CD14-positive monocyte (primary cell): ENCODE data around the gene ZNF837. TPM values are rescaled to one million over a fixed set of nuclear protein-coding genes. Genes with fewer than 3 reads are reported as not detected.

ENCODE experiments used
- DNase-seq, 3 donors: peaks; one replicate each; pipeline ENCODE4 v3.0.0-alpha.2; 2011 to 2022
- H2AFZ ChIP-seq: 2 replicates; pipeline ENCODE4 v1.6.0; 2012; ENCODE audit warnings: mild to moderate bottlenecking, low read depth, low read length, inconsistent platforms; ENCODE audit not compliant: insufficient read depth, poor library complexity, severe bottlenecking
- H3K27ac ChIP-seq, 2 donors: 1 replicate in 1 of 2; 2 replicates in 1 of 2; pipeline ENCODE4 v1.5.1; 2012 to 2013; ENCODE audit warnings: low read length in 2 of 2, control low read depth in 1 of 2, inconsistent platforms in 1 of 2, low read depth in 1 of 2, mild to moderate bottlenecking in 1 of 2
- H3K27me3 ChIP-seq, 2 donors: one replicate each; pipeline versions ENCODE4 v1.6.0 to v1.6.1; 2011 to 2013; ENCODE audit warnings: low read length in 2 of 2; ENCODE audit not compliant: control insufficient read depth in 2 of 2, insufficient read depth in 2 of 2
- H3K36me3 ChIP-seq, 2 donors: replicated peaks in 1 of 2; 1 replicate in 1 of 2; 2 replicates in 1 of 2; pipeline versions ENCODE4 v1.5.1 to v1.6.1; 2012 to 2013; ENCODE audit warnings: low read length in 2 of 2, control low read depth in 1 of 2, inconsistent platforms in 1 of 2, mild to moderate bottlenecking in 1 of 2; ENCODE audit not compliant: insufficient read depth in 2 of 2, control insufficient read depth in 1 of 2
- H3K4me1 ChIP-seq, 2 donors: 1 replicate in 1 of 2; 2 replicates in 1 of 2; pipeline versions ENCODE4 v1.5.1 to v1.6.1; 2012 to 2013; ENCODE audit warnings: low read length in 2 of 2, control low read depth in 1 of 2, inconsistent platforms in 1 of 2, mild to moderate bottlenecking in 1 of 2, moderate library complexity in 1 of 2; ENCODE audit not compliant: insufficient read depth in 2 of 2, control insufficient read depth in 1 of 2
- H3K4me2 ChIP-seq: replicated peaks from 2 replicates; pipeline ENCODE3; 2012; ENCODE audit warnings: low read length, moderate library complexity, mild to moderate bottlenecking; ENCODE audit not compliant: poor library complexity, severe bottlenecking; ENCODE audit errors: extremely low read depth
- H3K4me3 ChIP-seq, 3 experiments: fragments of 200-600 bp in 1 of 3; sonication (generic) in 1 of 3; replicated peaks in 1 of 3; 1 replicate in 2 of 3; 2 replicates in 1 of 3; pipeline ENCODE4 v1.5.1; 2011 to 2013; ENCODE audit warnings: low read length in 3 of 3, mild to moderate bottlenecking in 3 of 3, control low read depth in 2 of 3, low read depth in 2 of 3, inconsistent platforms in 1 of 3, moderate library complexity in 1 of 3
- H3K79me2 ChIP-seq: 2 replicates; pipeline ENCODE4 v1.6.0; 2012; ENCODE audit warnings: mild to moderate bottlenecking, control low read depth, inconsistent platforms, low read length, moderate library complexity; ENCODE audit not compliant: insufficient read depth
- H3K9ac ChIP-seq: 2 replicates; pipeline ENCODE4 v1.6.0; 2017; ENCODE audit warnings: low read length, mild to moderate bottlenecking; ENCODE audit not compliant: insufficient read depth, poor library complexity, severe bottlenecking
- H3K9me3 ChIP-seq, 2 donors: replicated peaks in 1 of 2; 1 replicate in 1 of 2; 2 replicates in 1 of 2; pipeline versions ENCODE4 v1.5.1 to v1.6.1; 2012 to 2013; ENCODE audit warnings: low read length in 2 of 2, control low read depth in 1 of 2; ENCODE audit not compliant: control insufficient read depth in 1 of 2, insufficient read depth in 1 of 2
- H4K20me1 ChIP-seq: 2 replicates; pipeline ENCODE4 v1.6.0; 2012; ENCODE audit warnings: mild to moderate bottlenecking, low read length, control low read depth, moderate library complexity; ENCODE audit not compliant: insufficient read depth
- H3K27ac Mint-ChIP-seq, 7 donors: one replicate each; pipeline ENCODE4 v1.8.0; 2020; ENCODE audit warnings: mild to moderate bottlenecking in 7 of 7, mixed read lengths in 7 of 7, moderate library complexity in 6 of 7, inconsistent platforms in 2 of 7
- H3K27me3 Mint-ChIP-seq, 3 donors: one replicate each; pipeline ENCODE4 v1.8.0; 2021 to 2022; ENCODE audit warnings: low read depth in 3 of 3, mild to moderate bottlenecking in 3 of 3, mixed read lengths in 3 of 3, moderate library complexity in 3 of 3, inconsistent platforms in 1 of 3
- H3K36me3 Mint-ChIP-seq, 2 donors: one replicate each; pipeline ENCODE4 v1.8.0; 2020; ENCODE audit warnings: mixed read lengths in 2 of 2, inconsistent platforms in 1 of 2, mild to moderate bottlenecking in 1 of 2
- H3K4me1 Mint-ChIP-seq: one replicate; pipeline ENCODE4 v1.8.0; 2020; ENCODE audit warnings: mild to moderate bottlenecking, mixed read lengths
- H3K4me3 Mint-ChIP-seq, 2 donors: one replicate each; pipeline ENCODE4 v1.8.0; 2020; ENCODE audit warnings: mild to moderate bottlenecking in 2 of 2, mixed read lengths in 2 of 2, moderate library complexity in 1 of 2
- H3K9me3 Mint-ChIP-seq, 7 donors: one replicate each; pipeline ENCODE4 v1.8.0; 2020 to 2022; ENCODE audit warnings: mixed read lengths in 7 of 7, mild to moderate bottlenecking in 6 of 7, moderate library complexity in 6 of 7, inconsistent platforms in 2 of 7
- CTCF ChIP-seq: fragments of 200-600 bp; IDR thresholded peaks from one replicate; pipeline ENCODE4 v1.8.0; 2022; ENCODE audit warnings: antibody characterized with exemption, mild to moderate bottlenecking
- WGBS: methylation state at CpG from one replicate; pipeline ENCODE4 v1.1.5; 2013; ENCODE audit warnings: missing lambda C conversion rate; ENCODE audit not compliant: insufficient coverage; 5-methylcytosine and 5-hydroxymethylcytosine counted together
- intact Hi-C, 2 donors: fragments of 100-400 bp; cut with micrococcal nuclease; formaldehyde crosslinking; loops; one replicate each; pipeline versions ENCODE4 v1.15.0 to v1.15.1; 2023
- polyA plus RNA-seq, 3 donors: library from polyadenylated mRNA; depleted of rRNA in 1 of 3; unstranded in 2 of 3; stranded (reverse) in 1 of 3; fragments of 300-500 nt in 2 of 3; fragments of >200 nt in 1 of 3; fragmentation: Illumina TruSeq in 2 of 3; gene quantifications; 1 replicate in 2 of 3; 2 replicates in 1 of 3; pipeline ENCODE4 v1.2.3, GENCODE V29; 2012 to 2021

Gene ZNF837
- polyA plus RNA-seq, 3 donors = 0.13 to 0.72 (median 0.33) TPM

DNA sequence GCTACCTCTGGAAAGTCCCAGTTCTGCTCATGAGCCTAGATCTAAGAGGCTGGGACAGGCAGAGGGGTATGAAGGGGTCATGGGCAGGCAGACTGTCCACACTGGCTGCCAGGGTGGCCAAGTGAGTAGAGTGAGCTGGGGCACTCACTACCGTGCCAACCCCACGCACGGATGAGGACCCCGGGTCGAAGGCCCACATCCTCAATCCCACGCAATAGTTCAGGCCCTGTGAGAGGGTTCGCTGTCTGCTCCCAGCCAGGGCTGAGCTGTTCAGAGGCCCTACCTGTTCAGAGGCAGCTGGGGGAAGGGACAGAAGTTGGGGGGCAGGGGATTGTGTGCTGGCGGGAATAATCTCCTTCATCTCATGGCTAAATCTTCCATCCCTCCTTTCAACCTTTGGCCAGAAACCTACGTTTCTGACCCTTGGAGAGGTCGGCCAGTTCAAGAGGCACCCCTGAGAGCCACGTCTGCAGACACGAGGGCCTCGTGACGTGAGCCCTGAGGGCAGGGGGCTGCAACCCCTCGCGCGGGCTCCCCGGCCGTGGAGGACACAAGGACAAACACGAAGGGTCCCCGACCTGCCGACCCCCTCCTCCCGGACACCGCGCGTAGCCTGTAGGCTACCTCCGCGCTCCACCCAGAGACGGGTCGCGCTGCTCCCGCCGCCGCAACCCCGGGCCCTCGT is 5.2 kb upstream of the ZNF837 start:
- Mint-ChIP-seq H3K4me1 (peaks cover 36% of the 10 kb centered on the region), H3K27me3 (peaks cover 0 to 2% (median 0%) of the 10 kb centered on the region in 3 donors), H3K27ac (peak overlapping the region; percentile 92 to 97 (median 96)), H3K4me3 (peak overlapping the region; percentile 88 to 91), H3K36me3 (peaks cover 23 to 34% of the 10 kb centered on the region in 2 donors), H3K9me3 (peaks cover 0 to 3% (median 0%) of the 10 kb centered on the region in 7 donors)
- TF ChIP-seq CTCF = no peak
- no peaks in the 10 kb centered on the region for H3K9me3 ChIP-seq
- H4K20me1 ChIP-seq = no peaks in the 10 kb centered on the region
- no peak for DNase-seq
- H3K36me3 ChIP-seq = peaks cover 13 to 20% of the 10 kb centered on the region in 2 donors
- peaks cover 33 to 41% of the 10 kb centered on the region in 2 donors for H3K4me1 ChIP-seq
- peak overlapping the region; percentile 96 for H3K4me2 ChIP-seq
- H3K9ac ChIP-seq = peak overlapping the region; percentile 91
- peaks cover 32% of the 10 kb centered on the region for H3K79me2 ChIP-seq
- H2AFZ ChIP-seq = peak overlapping the region; percentile 100
- WGBS = 0% methylated on average over 28 of the region's 36 CpGs
- intact Hi-C loops = loop anchor here in 1 of 2 donors (2.0 kb wide), 1 partner anchor 81 kb away; the partner anchor contains the start of gene ERVK3-1
- peak overlapping the region; percentile 96 to 98 for H3K27ac ChIP-seq
- H3K4me3 ChIP-seq = peak overlapping the region; percentile 35 to 87 (median 84)
- H3K27me3 ChIP-seq = no peaks in the 10 kb centered on the region

DNA sequence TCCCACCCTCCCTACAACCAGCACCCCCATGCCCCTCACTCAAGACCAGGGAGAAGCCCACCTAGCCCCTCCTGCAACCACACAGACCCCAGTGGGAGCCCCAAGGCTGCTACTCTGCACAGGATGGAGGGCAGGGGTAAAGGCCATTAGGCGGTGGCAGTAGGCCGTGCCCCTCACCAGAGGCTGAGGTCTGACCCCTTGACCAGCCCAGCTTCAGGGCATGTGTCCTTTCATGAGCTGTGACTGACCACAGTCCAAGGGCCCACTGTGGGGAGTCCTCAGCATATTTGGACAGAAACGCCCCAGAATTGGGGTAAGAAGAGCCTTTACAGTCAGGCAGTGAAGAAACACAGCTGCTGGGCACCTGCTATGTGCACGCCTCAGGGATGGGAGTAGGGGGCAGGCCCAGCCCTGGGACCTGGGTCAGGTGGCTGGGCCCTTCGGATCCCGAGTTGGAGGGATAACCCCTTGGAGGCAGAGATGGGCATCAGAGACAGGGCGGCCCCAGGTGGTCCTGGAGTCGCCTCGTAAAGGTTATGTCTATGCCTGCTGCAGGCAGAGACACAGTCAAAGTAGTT is 4.6 kb upstream of the ZNF837 start:
- Histone ChIP-seq H3K9ac (no peak overlapping the region), H3K27me3 (no peaks in the 10 kb centered on the region), H4K20me1 (no peaks in the 10 kb centered on the region), H3K36me3 (peaks cover 7 to 13% of the 10 kb centered on the region in 2 donors), H3K4me2 (peak overlapping the region; percentile 96), H3K9me3 (no peaks in the 10 kb centered on the region), H2AFZ (peak overlapping the region; percentile 100), H3K4me1 (peaks cover 34 to 42% of the 10 kb centered on the region in 2 donors), H3K4me3 (no peak overlapping the region), H3K79me2 (peaks cover 29% of the 10 kb centered on the region), H3K27ac (no peak overlapping the region)
- H3K4me1 Mint-ChIP-seq = peaks cover 36% of the 10 kb centered on the region
- no peak for DNase-seq
- H3K27ac Mint-ChIP-seq = peak overlapping the region in 5 of 7 donors; percentile 9 to 96 (median 95)
- H3K36me3 Mint-ChIP-seq = peaks cover 17 to 28% of the 10 kb centered on the region in 2 donors
- H3K9me3 Mint-ChIP-seq = peaks cover 0 to 3% (median 0%) of the 10 kb centered on the region in 7 donors
- peak overlapping the region in 1 of 2 donors; percentile 88 for H3K4me3 Mint-ChIP-seq
- peaks cover 0 to 2% (median 0%) of the 10 kb centered on the region in 3 donors for H3K27me3 Mint-ChIP-seq
- WGBS = 95% methylated on average over 8 of the region's 9 CpGs
- intact Hi-C loops = no loop called here
- TF ChIP-seq CTCF = no peak
